GM12878 (cell line): Measurements from ENCODE around the gene TRIM47. TPM values are rescaled to one million over a fixed set of nuclear protein-coding genes. Genes with fewer than 3 reads are reported as not detected.

Source experiments
- ASH2L ChIP-seq: fragments of 300-600, 200-600 bp; sonication (generic); IDR thresholded peaks from 2 replicates; pipeline ENCODE4 v1.6.1; 2017; ENCODE audit warnings: low read depth, mild to moderate bottlenecking, borderline replicate concordance
- BACH1 ChIP-seq: fragments of 450-650 bp; IDR thresholded peaks from 2 replicates; pipeline ENCODE4 v1.6.1; 2017; ENCODE audit warnings: mild to moderate bottlenecking, borderline replicate concordance
- CREB1 ChIP-seq: IDR thresholded peaks from 2 replicates; pipeline ENCODE4 v1.6.1; 2012; ENCODE audit warnings: low read depth, mild to moderate bottlenecking, inconsistent platforms
- IKZF1 ChIP-seq: fragments of 450-650 bp; conservative IDR thresholded peaks from 2 replicates; pipeline ENCODE4 v1.6.1; 2017; ENCODE audit warnings: antibody characterized with exemption, mild to moderate bottlenecking
- MXI1 ChIP-seq: fragments of 150-350 bp; IDR thresholded peaks from 2 replicates; pipeline ENCODE4 v1.6.1; 2011; ENCODE audit warnings: low read depth, mild to moderate bottlenecking, inconsistent platforms, low read length, improper control_type of control experiment
- NFIC ChIP-seq: IDR thresholded peaks from 2 replicates; pipeline ENCODE4 v1.6.1; 2012; ENCODE audit warnings: low read depth, mild to moderate bottlenecking, inconsistent platforms, low read length, moderate library complexity
- NFXL1 ChIP-seq: fragments of 450-650 bp; IDR thresholded peaks from 2 replicates; pipeline ENCODE4 v1.6.1; 2017; ENCODE audit warnings: antibody characterized with exemption, mild to moderate bottlenecking, borderline replicate concordance
- NR2F1 ChIP-seq: fragments of 450-650 bp; conservative IDR thresholded peaks from 2 replicates; pipeline ENCODE4 v1.6.1; 2017; ENCODE audit warnings: mild to moderate bottlenecking
- POLR2A ChIP-seq: IDR thresholded peaks from 2 replicates; pipeline ENCODE4 v1.6.1; 2011; ENCODE audit warnings: low read depth, mild to moderate bottlenecking, low read length
- SIX5 ChIP-seq: IDR thresholded peaks from 2 replicates; pipeline ENCODE4 v1.6.1; 2011; ENCODE audit warnings: mild to moderate bottlenecking, low read depth, low read length, moderate library complexity; ENCODE audit not compliant: severe bottlenecking
- SMARCA5 ChIP-seq: fragments of 450-650 bp; IDR thresholded peaks from 2 replicates; pipeline ENCODE4 v1.6.1; 2017; ENCODE audit warnings: mild to moderate bottlenecking
- STAT3 ChIP-seq: IDR thresholded peaks from 2 replicates; pipeline ENCODE4 v1.6.1; 2011; ENCODE audit warnings: low read depth, low read length, improper control_type of control experiment
- YY1 ChIP-seq: IDR thresholded peaks from 2 replicates; pipeline ENCODE4 v1.6.1; 2011; ENCODE audit warnings: low read depth, mild to moderate bottlenecking, low read length
- ZNF274 ChIP-seq: IDR thresholded peaks from one replicate; pipeline ENCODE4 v1.8.0; 2011; ENCODE audit not compliant: insufficient read length, insufficient read depth
- polyA plus RNA-seq, 11 experiments: library from polyadenylated mRNA; depleted of rRNA in 4 of 11; unstranded in 6 of 11; stranded (reverse) in 5 of 11; fragments of >200 nt; fragmentation: Nextera tagmentation in 4 of 11; fragmentation: Illumina TruSeq in 1 of 11; extraction: Ambion mirVana in 4 of 11; extraction: Trizol in 1 of 11; gene quantifications; 1 replicate in 1 of 11; 2 replicates in 10 of 11; pipeline versions ENCODE4 v1.2.1 to v1.2.3, GENCODE V29; 2011 to 2016; ENCODE audit warnings: inconsistent platforms in 2 of 11, missing spikeins in 2 of 11, low read depth in 1 of 11
- total RNA-seq, 4 experiments: library from RNA; depleted of rRNA in 3 of 4; stranded (reverse); fragments of >200 nt in 3 of 4; fragmentation: Illumina TruSeq in 1 of 4; extraction: Trizol in 1 of 4; gene quantifications; 2 replicates each; pipeline versions ENCODE4 v1.2.1 to v1.2.3, GENCODE V29; 2013 to 2021
- TF ChIP-seq, protein P1 (sequence below): fragments of 450-650 bp; IDR thresholded peaks from 2 replicates; pipeline ENCODE4 v1.6.1; 2014; ENCODE audit warnings: mild to moderate bottlenecking
- TF ChIP-seq, protein P2 (sequence below): IDR thresholded peaks from 2 replicates; pipeline ENCODE4 v1.6.1; 2012; ENCODE audit warnings: improper control_type of control experiment, low read depth, low read length; ENCODE audit not compliant: insufficient replicate concordance
- TF ChIP-seq, protein P3 (sequence below): IDR thresholded peaks from 2 replicates; pipeline ENCODE4 v1.6.1; 2011; ENCODE audit warnings: borderline replicate concordance, low read depth, mild to moderate bottlenecking, moderate library complexity, mixed read lengths, low read length; ENCODE audit not compliant: insufficient read depth; ENCODE audit errors: extremely low read length
- TF ChIP-seq, protein P4 (sequence below): IDR thresholded peaks from 2 replicates; pipeline ENCODE4 v1.6.1; 2011; ENCODE audit warnings: mild to moderate bottlenecking, low read depth, low read length, moderate library complexity; ENCODE audit not compliant: insufficient replicate concordance
- TF ChIP-seq, protein P5 (sequence below): fragments of 150-350 bp; IDR thresholded peaks from 2 replicates; pipeline ENCODE4 v1.6.1; 2014; ENCODE audit warnings: mild to moderate bottlenecking, low read depth, low read length

Gene TRIM47
- total and polyA plus RNA-seq, 10 of the 15 experiments (the other 5 are each of a cell fraction or from before 2014, with no cell fraction given) = 0.35 to 9.7 (median 5.3) TPM

DNA sequence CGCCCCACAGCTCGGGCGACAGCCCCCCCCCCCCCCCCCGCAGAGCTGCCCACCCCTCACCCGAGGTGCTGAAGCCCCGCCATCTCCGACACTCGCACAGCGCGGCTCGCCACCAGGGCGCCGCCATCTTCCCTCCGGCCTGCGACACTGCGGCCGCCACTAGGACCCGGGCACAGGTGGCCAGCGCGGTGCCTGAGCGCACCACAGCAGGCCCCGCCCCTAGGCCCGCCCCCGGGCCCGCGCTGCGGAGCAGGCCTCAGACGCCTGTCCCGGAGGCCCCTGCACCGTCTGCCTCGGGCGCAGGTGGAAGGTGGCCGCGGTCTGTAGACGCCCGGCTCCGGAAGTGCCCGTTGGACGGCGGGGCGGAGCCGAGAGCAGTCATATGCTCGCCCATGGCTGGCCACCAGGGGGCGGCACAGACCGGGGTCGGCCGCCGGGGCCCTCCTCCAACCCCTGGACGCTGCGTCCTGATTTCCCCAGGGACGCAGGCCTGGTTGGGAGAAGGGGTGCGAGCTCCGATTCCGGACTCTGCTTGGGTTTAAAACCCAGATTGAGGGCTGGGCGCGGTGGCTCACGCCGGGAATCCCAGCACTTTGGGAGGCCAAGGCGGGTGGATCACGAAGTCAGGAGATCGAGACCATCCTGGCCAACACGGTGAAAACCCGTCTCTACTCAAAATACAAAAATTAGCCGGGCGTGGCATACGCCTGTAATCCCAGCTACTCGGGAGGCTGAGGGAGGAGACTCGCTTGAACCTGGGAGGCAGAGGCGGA, 26.6 kb upstream of the TRIM47 start, which contains the start of gene MRPL38 (continued):
- TF ChIP-seq, protein P1, sequence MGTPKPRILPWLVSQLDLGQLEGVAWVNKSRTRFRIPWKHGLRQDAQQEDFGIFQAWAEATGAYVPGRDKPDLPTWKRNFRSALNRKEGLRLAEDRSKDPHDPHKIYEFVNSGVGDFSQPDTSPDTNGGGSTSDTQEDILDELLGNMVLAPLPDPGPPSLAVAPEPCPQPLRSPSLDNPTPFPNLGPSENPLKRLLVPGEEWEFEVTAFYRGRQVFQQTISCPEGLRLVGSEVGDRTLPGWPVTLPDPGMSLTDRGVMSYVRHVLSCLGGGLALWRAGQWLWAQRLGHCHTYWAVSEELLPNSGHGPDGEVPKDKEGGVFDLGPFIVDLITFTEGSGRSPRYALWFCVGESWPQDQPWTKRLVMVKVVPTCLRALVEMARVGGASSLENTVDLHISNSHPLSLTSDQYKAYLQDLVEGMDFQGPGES = no peak
- TF ChIP-seq, protein P2, sequence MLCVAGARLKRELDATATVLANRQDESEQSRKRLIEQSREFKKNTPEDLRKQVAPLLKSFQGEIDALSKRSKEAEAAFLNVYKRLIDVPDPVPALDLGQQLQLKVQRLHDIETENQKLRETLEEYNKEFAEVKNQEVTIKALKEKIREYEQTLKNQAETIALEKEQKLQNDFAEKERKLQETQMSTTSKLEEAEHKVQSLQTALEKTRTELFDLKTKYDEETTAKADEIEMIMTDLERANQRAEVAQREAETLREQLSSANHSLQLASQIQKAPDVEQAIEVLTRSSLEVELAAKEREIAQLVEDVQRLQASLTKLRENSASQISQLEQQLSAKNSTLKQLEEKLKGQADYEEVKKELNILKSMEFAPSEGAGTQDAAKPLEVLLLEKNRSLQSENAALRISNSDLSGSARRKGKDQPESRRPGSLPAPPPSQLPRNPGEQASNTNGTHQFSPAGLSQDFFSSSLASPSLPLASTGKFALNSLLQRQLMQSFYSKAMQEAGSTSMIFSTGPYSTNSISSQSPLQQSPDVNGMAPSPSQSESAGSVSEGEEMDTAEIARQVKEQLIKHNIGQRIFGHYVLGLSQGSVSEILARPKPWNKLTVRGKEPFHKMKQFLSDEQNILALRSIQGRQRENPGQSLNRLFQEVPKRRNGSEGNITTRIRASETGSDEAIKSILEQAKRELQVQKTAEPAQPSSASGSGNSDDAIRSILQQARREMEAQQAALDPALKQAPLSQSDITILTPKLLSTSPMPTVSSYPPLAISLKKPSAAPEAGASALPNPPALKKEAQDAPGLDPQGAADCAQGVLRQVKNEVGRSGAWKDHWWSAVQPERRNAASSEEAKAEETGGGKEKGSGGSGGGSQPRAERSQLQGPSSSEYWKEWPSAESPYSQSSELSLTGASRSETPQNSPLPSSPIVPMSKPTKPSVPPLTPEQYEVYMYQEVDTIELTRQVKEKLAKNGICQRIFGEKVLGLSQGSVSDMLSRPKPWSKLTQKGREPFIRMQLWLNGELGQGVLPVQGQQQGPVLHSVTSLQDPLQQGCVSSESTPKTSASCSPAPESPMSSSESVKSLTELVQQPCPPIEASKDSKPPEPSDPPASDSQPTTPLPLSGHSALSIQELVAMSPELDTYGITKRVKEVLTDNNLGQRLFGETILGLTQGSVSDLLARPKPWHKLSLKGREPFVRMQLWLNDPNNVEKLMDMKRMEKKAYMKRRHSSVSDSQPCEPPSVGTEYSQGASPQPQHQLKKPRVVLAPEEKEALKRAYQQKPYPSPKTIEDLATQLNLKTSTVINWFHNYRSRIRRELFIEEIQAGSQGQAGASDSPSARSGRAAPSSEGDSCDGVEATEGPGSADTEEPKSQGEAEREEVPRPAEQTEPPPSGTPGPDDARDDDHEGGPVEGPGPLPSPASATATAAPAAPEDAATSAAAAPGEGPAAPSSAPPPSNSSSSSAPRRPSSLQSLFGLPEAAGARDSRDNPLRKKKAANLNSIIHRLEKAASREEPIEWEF = no peak
- TF ChIP-seq NFIC (no peak), BACH1 (peak; percentile 84), IKZF1 (peak; percentile 95), POLR2A (peak; percentile 91), SIX5 (peak; percentile 44), ASH2L (no peak), SMARCA5 (peak; percentile 94; the same call in 1 of the 2 replicates), NFXL1 (no peak), ZNF274 (no peak), YY1 (peak; percentile 95), STAT3 (no peak), NR2F1 (peak; percentile 85), MXI1 (peak; percentile 90), CREB1 (peak; percentile 56; the same call in 1 of the 2 replicates)
- TF ChIP-seq, protein P3, sequence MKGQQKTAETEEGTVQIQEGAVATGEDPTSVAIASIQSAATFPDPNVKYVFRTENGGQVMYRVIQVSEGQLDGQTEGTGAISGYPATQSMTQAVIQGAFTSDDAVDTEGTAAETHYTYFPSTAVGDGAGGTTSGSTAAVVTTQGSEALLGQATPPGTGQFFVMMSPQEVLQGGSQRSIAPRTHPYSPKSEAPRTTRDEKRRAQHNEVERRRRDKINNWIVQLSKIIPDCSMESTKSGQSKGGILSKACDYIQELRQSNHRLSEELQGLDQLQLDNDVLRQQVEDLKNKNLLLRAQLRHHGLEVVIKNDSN = no peak
- TF ChIP-seq, protein P4, sequence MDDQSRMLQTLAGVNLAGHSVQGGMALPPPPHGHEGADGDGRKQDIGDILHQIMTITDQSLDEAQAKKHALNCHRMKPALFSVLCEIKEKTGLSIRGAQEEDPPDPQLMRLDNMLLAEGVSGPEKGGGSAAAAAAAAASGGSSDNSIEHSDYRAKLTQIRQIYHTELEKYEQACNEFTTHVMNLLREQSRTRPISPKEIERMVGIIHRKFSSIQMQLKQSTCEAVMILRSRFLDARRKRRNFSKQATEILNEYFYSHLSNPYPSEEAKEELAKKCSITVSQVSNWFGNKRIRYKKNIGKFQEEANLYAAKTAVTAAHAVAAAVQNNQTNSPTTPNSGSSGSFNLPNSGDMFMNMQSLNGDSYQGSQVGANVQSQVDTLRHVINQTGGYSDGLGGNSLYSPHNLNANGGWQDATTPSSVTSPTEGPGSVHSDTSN = peak; percentile 25
- TF ChIP-seq, protein P5, sequence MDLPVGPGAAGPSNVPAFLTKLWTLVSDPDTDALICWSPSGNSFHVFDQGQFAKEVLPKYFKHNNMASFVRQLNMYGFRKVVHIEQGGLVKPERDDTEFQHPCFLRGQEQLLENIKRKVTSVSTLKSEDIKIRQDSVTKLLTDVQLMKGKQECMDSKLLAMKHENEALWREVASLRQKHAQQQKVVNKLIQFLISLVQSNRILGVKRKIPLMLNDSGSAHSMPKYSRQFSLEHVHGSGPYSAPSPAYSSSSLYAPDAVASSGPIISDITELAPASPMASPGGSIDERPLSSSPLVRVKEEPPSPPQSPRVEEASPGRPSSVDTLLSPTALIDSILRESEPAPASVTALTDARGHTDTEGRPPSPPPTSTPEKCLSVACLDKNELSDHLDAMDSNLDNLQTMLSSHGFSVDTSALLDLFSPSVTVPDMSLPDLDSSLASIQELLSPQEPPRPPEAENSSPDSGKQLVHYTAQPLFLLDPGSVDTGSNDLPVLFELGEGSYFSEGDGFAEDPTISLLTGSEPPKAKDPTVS = no peak
